HCT116 (cell line): ENCODE data around the gene SEC24C. TPM values are rescaled to one million over a fixed set of nuclear protein-coding genes. Genes with fewer than 3 reads are reported as not detected.

Experiments used
- ATAC-seq: fragments of 200-7000 bp; cut with Tn5 transposase; 2 replicates; pipeline ENCODE4 v1.9.1; 2020; ENCODE audit warnings: mild to moderate bottlenecking, moderate library complexity
- BruUV-seq: library from RNA; stranded (reverse); fragments of 400-500 nt; replicated peaks from 2 replicates; lab custom pipeline; 2021; lab: Mats Ljungman, UMichigan
- CTCF ChIA-PET: fragments of 300-600 bp; sonication (Branson Sonifier 250); formaldehyde crosslinking; loops from one replicate; lab custom pipeline; 2021; ENCODE audit warnings: antibody characterized with exemption; lab: Charles Lee
- POLR2A ChIA-PET: fragments of 300-600, 350-600 bp; sonication (Branson Sonifier 250); formaldehyde crosslinking; loops from one replicate; lab custom pipeline; 2021; ENCODE audit warnings: antibody characterized with exemption; lab: Charles Lee
- RAD21 ChIA-PET, 2 experiments: fragments of 300-600 bp; sonication (Branson Sonifier 250); formaldehyde crosslinking; loops; one replicate each; lab custom pipeline; 2023; ENCODE audit warnings: low total read pairs in 2 of 2; ENCODE audit not compliant: uncharacterized antibody in 2 of 2, unreplicated experiment in 2 of 2, low non-redundant PET in 1 of 2; lab: Charles Lee
- DNase-seq: peaks from one replicate; pipeline ENCODE4 v3.0.0-alpha.2; 2010; ENCODE audit warnings: low read depth, low spot score
- H2AFZ ChIP-seq: fragments of 200-600 bp; shearing (Covaris generic), sonication (generic); 2 replicates; pipeline ENCODE4 v1.6.1; 2017; ENCODE audit warnings: low read depth, mixed run types, mixed read lengths, antibody characterized with exemption, low read length; ENCODE audit not compliant: poor library complexity, severe bottlenecking
- H3K27ac ChIP-seq: 2 replicates; pipeline ENCODE4 v1.5.1; 2012; ENCODE audit warnings: low read depth, low read length
- H3K27me3 ChIP-seq: fragments of 200-600 bp; sonication (generic); 2 replicates; pipeline ENCODE4 v1.6.1; 2016; ENCODE audit warnings: mixed run types, low read length, mixed read lengths; ENCODE audit not compliant: insufficient read depth
- H3K36me3 ChIP-seq, 2 experiments: fragments of 200-500 bp in 1 of 2; fragments of 200-600 bp in 1 of 2; sonication (Bioruptor generic) in 1 of 2; sonication (generic) in 1 of 2; 2 replicates each; pipeline versions ENCODE4 v1.5.1 to v1.6.1; 2014 to 2016; ENCODE audit warnings: low read length in 2 of 2, inconsistent platforms in 1 of 2, mixed read lengths in 1 of 2, mixed run types in 1 of 2; ENCODE audit not compliant: insufficient read depth in 2 of 2, control insufficient read depth in 1 of 2
- H3K4me1 ChIP-seq, 2 experiments: fragments of 200-600 bp in 1 of 2; sonication (generic) in 1 of 2; 2 replicates each; pipeline versions ENCODE4 v1.5.1 to v1.6.1; 2012 to 2017; ENCODE audit warnings: low read length in 2 of 2, inconsistent platforms in 1 of 2, mild to moderate bottlenecking in 1 of 2, mixed read lengths in 1 of 2, mixed run types in 1 of 2, moderate library complexity in 1 of 2; ENCODE audit not compliant: insufficient read depth in 2 of 2, control insufficient read depth in 1 of 2
- H3K4me2 ChIP-seq: fragments of 200-600 bp; sonication (generic); 2 replicates; pipeline ENCODE4 v1.6.1; 2017; ENCODE audit warnings: mixed run types, low read length, mixed read lengths
- H3K4me3 ChIP-seq, 2 experiments: fragments of 200-600 bp in 1 of 2; sonication (generic) in 1 of 2; replicated peaks in 1 of 2; 2 replicates each; pipeline ENCODE4 v1.5.1; 2011 to 2016; ENCODE audit warnings: low read length in 2 of 2, control low read depth in 1 of 2, low read depth in 1 of 2, mild to moderate bottlenecking in 1 of 2, mixed read lengths in 1 of 2, mixed run types in 1 of 2
- H3K79me2 ChIP-seq: fragments of 200-600 bp; sonication (generic); 2 replicates; pipeline ENCODE4 v1.6.1; 2017; ENCODE audit warnings: mild to moderate bottlenecking, mixed run types, low read length, moderate library complexity, mixed read lengths; ENCODE audit not compliant: insufficient read depth
- H3K9ac ChIP-seq: fragments of 200-600 bp; sonication (generic); 2 replicates; pipeline ENCODE4 v1.6.1; 2016; ENCODE audit warnings: low read length, mixed read lengths
- H3K9me2 ChIP-seq: fragments of 200-600 bp; sonication (generic), shearing (Covaris generic); 2 replicates; pipeline ENCODE4 v1.6.1; 2017; ENCODE audit warnings: mixed run types, mild to moderate bottlenecking, moderate library complexity; ENCODE audit not compliant: insufficient read depth
- H3K9me3 ChIP-seq, 2 experiments: fragments of 200-500 bp in 1 of 2; fragments of 200-600 bp in 1 of 2; sonication (Bioruptor generic) in 1 of 2; sonication (generic) in 1 of 2; 2 replicates each; pipeline ENCODE4 v1.6.1; 2014 to 2017; ENCODE audit warnings: low read length in 2 of 2, mixed read lengths in 2 of 2, inconsistent platforms in 1 of 2, low read depth in 1 of 2, mild to moderate bottlenecking in 1 of 2, mixed run types in 1 of 2, moderate library complexity in 1 of 2; ENCODE audit not compliant: control insufficient read depth in 1 of 2, insufficient read depth in 1 of 2
- H4K20me1 ChIP-seq: fragments of 200-600 bp; sonication (generic), shearing (Covaris generic); 2 replicates; pipeline ENCODE4 v1.6.1; 2017; ENCODE audit warnings: mixed run types, mild to moderate bottlenecking, moderate library complexity; ENCODE audit not compliant: insufficient read depth
- CBX3 ChIP-seq: IDR thresholded peaks from 2 replicates; pipeline ENCODE4 v1.6.1; 2012; ENCODE audit warnings: low read depth
- CEBPB ChIP-seq: IDR thresholded peaks from 2 replicates; pipeline ENCODE4 v1.6.1; 2012; ENCODE audit warnings: low read depth
- EGR1 ChIP-seq: IDR thresholded peaks from 2 replicates; pipeline ENCODE4 v1.6.1; 2012; ENCODE audit warnings: low read depth
- ELF1 ChIP-seq: IDR thresholded peaks from 2 replicates; pipeline ENCODE4 v1.6.1; 2012; ENCODE audit warnings: low read depth, borderline replicate concordance
- FOSL1 ChIP-seq: IDR thresholded peaks from 2 replicates; pipeline ENCODE4 v1.6.1; 2012; ENCODE audit warnings: low read depth
- JUND ChIP-seq: IDR thresholded peaks from 2 replicates; pipeline ENCODE4 v1.6.1; 2012
- POLR2A ChIP-seq: IDR thresholded peaks from 2 replicates; pipeline ENCODE4 v1.7.0; 2011; ENCODE audit warnings: borderline replicate concordance; ENCODE audit not compliant: insufficient read depth, insufficient read length; ENCODE audit errors: extremely low read depth
- POLR2AphosphoS5 ChIP-seq: IDR thresholded peaks from 2 replicates; pipeline ENCODE4 v1.6.1; 2011; ENCODE audit warnings: mild to moderate bottlenecking, low read depth, low read length, moderate library complexity
- RAD21 ChIP-seq: IDR thresholded peaks from 2 replicates; pipeline ENCODE4 v1.6.1; 2012; ENCODE audit warnings: low read depth, mild to moderate bottlenecking
- SIN3A ChIP-seq: IDR thresholded peaks from 2 replicates; pipeline ENCODE4 v1.6.1; 2012; ENCODE audit warnings: low read depth
- SRF ChIP-seq: IDR thresholded peaks from 2 replicates; pipeline ENCODE4 v1.6.1; 2012; ENCODE audit warnings: low read depth
- TCF7L2 ChIP-seq: IDR thresholded peaks from 2 replicates; pipeline ENCODE4 v1.7.0; 2011; ENCODE audit warnings: borderline replicate concordance, inconsistent platforms; ENCODE audit not compliant: insufficient read depth, insufficient read length; ENCODE audit errors: extremely low read depth
- YY1 ChIP-seq: IDR thresholded peaks from 2 replicates; pipeline ENCODE4 v1.6.1; 2011; ENCODE audit warnings: low read length, low read depth, moderate library complexity, mild to moderate bottlenecking; ENCODE audit not compliant: insufficient replicate concordance; ENCODE audit errors: extremely low read depth
- ZFX ChIP-seq: fragments of 450-650 bp; IDR thresholded peaks from 2 replicates; pipeline ENCODE4 v1.6.1; 2017
- ZNF274 ChIP-seq: fragments of 200-500 bp; sonication (Bioruptor generic); IDR thresholded peaks from 2 replicates; pipeline ENCODE4 v1.6.1; 2014; ENCODE audit warnings: mild to moderate bottlenecking, low read depth, low read length, inconsistent platforms
- intact Hi-C: fragments of 100-400 bp; cut with micrococcal nuclease; formaldehyde crosslinking; loops from 2 replicates; pipeline ENCODE4 v1.10.0; 2022
- total RNA-seq: library from RNA; stranded (reverse); gene quantifications from one replicate; pipeline ENCODE4 v1.2.1, GENCODE V29; 2021; ENCODE audit not compliant: unreplicated experiment
- TF ChIP-seq, protein P1 (sequence below): IDR thresholded peaks from 2 replicates; pipeline ENCODE4 v1.6.1; 2012
- TF ChIP-seq, protein P2 (sequence below): IDR thresholded peaks from 2 replicates; pipeline ENCODE4 v1.6.1; 2012; ENCODE audit warnings: low read depth
- TF ChIP-seq, protein P3 (sequence below), 3 experiments: fragments of 200-600 bp in 1 of 3; sonication (generic) in 1 of 3; IDR thresholded peaks in 2 of 3; conservative IDR thresholded peaks in 1 of 3; 2 replicates each; pipeline ENCODE4 v1.5.1; 2012 to 2017; ENCODE audit warnings: low read depth in 2 of 3, low read length in 2 of 3, antibody characterized with exemption in 1 of 3, borderline replicate concordance in 1 of 3, control low read depth in 1 of 3, mild to moderate bottlenecking in 1 of 3, mixed read lengths in 1 of 3, mixed run types in 1 of 3, moderate library complexity in 1 of 3; ENCODE audit not compliant: insufficient read depth in 1 of 3

SEC24C gene
- total RNA-seq, 1 experiment from 2014 or later, result 60.9 TPM

DNA sequence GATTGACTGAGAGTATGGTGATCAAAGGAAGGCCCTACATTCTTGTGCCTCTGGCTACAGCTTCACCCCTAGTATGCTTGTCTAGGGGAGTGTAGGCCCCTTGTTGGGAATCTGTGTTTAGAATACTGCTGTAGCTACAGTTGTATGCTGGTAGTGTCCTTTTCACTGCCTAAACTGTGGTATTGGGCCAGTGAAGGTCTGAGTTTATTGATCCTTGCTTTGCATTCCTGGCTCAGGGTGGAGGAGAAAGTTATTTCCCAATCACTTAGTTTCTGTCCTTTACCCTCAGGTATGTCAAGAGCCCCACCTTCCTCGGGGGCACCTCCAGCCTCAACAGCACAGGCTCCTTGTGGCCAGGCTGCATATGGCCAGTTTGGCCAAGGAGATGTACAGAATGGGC is 6.6 kb downstream of the SEC24C start:
- TF ChIP-seq YY1, result no peak
- TF ChIP-seq, protein P1, sequence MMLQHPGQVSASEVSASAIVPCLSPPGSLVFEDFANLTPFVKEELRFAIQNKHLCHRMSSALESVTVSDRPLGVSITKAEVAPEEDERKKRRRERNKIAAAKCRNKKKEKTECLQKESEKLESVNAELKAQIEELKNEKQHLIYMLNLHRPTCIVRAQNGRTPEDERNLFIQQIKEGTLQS, result no peak
- no peak for TF ChIP-seq JUND
- TF ChIP-seq, protein P2, sequence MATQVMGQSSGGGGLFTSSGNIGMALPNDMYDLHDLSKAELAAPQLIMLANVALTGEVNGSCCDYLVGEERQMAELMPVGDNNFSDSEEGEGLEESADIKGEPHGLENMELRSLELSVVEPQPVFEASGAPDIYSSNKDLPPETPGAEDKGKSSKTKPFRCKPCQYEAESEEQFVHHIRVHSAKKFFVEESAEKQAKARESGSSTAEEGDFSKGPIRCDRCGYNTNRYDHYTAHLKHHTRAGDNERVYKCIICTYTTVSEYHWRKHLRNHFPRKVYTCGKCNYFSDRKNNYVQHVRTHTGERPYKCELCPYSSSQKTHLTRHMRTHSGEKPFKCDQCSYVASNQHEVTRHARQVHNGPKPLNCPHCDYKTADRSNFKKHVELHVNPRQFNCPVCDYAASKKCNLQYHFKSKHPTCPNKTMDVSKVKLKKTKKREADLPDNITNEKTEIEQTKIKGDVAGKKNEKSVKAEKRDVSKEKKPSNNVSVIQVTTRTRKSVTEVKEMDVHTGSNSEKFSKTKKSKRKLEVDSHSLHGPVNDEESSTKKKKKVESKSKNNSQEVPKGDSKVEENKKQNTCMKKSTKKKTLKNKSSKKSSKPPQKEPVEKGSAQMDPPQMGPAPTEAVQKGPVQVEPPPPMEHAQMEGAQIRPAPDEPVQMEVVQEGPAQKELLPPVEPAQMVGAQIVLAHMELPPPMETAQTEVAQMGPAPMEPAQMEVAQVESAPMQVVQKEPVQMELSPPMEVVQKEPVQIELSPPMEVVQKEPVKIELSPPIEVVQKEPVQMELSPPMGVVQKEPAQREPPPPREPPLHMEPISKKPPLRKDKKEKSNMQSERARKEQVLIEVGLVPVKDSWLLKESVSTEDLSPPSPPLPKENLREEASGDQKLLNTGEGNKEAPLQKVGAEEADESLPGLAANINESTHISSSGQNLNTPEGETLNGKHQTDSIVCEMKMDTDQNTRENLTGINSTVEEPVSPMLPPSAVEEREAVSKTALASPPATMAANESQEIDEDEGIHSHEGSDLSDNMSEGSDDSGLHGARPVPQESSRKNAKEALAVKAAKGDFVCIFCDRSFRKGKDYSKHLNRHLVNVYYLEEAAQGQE, result no peak
- no peak for TF ChIP-seq ZNF274
- no peak for TF ChIP-seq ZFX
- TF ChIP-seq SIN3A, result no peak
- no peak for TF ChIP-seq FOSL1
- TF ChIP-seq SRF, result no peak
- TF ChIP-seq, protein P3, sequence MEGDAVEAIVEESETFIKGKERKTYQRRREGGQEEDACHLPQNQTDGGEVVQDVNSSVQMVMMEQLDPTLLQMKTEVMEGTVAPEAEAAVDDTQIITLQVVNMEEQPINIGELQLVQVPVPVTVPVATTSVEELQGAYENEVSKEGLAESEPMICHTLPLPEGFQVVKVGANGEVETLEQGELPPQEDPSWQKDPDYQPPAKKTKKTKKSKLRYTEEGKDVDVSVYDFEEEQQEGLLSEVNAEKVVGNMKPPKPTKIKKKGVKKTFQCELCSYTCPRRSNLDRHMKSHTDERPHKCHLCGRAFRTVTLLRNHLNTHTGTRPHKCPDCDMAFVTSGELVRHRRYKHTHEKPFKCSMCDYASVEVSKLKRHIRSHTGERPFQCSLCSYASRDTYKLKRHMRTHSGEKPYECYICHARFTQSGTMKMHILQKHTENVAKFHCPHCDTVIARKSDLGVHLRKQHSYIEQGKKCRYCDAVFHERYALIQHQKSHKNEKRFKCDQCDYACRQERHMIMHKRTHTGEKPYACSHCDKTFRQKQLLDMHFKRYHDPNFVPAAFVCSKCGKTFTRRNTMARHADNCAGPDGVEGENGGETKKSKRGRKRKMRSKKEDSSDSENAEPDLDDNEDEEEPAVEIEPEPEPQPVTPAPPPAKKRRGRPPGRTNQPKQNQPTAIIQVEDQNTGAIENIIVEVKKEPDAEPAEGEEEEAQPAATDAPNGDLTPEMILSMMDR (IDR thresholded peaks at IDR 0.05 in 2 of 3, conservative IDR thresholded peaks at IDR 0.05 in 1 of 3; ENCODE audit: borderline replicate concordance in 1 of 3, insufficient read depth in 1 of 3, low read depth in 2 of 3, low read length in 2 of 3), result no peak
- TF ChIP-seq EGR1, result no peak
- no peak for TF ChIP-seq TCF7L2
- TF ChIP-seq CEBPB, result no peak
- TF ChIP-seq POLR2AphosphoS5, result no peak
- TF ChIP-seq CBX3, result no peak
- TF ChIP-seq ELF1, result no peak
- TF ChIP-seq POLR2A, result no peak
- no peak for TF ChIP-seq RAD21
- H4K20me1 ChIP-seq, result no peaks in the 10 kb centered on the region
- no TSS peak for BruUV-seq
- H3K9me3 ChIP-seq, result no peaks in the 10 kb centered on the region
- H3K79me2 ChIP-seq, result peaks cover 38% of the 10 kb centered on the region
- peaks cover 19 to 31% of the 10 kb centered on the region in 2 experiments; a peak in 3 of 4 replicates for H3K36me3 ChIP-seq
- DNase-seq (no peak), ATAC-seq (no peak)
- intact Hi-C loops, result no loop called here
- H3K9ac ChIP-seq, result no peak overlapping the region
- H3K9me2 ChIP-seq, result no peaks in the 10 kb centered on the region
- no peaks in the 10 kb centered on the region for H3K27me3 ChIP-seq
- RAD21 ChIA-PET, result no interaction called here
- no peak overlapping the region for H3K4me3 ChIP-seq
- POLR2A ChIA-PET, result no interaction called here
- no peak overlapping the region for H3K27ac ChIP-seq
- H2AFZ ChIP-seq, result no peak overlapping the region
- CTCF ChIA-PET, result no interaction called here
- H3K4me2 ChIP-seq, result no peak overlapping the region
- peaks cover 0 to 11% of the 10 kb centered on the region in 2 experiments; a peak in 2 of 4 replicates for H3K4me1 ChIP-seq
